GM19238 (cell line): ENCODE results near the gene DSG4.
"Not testable (repeated sequence)": the region's sequence is repeated elsewhere in the genome, so short reads cannot be mapped to it uniquely, and the experiment has no call there.

ENCODE experiments used
- DNase-seq: peaks from one replicate; pipeline ENCODE4 v3.0.0; 2011; ENCODE audit warnings: low spot score; ENCODE audit not compliant: insufficient read length

The DSG4 gene

DNA sequence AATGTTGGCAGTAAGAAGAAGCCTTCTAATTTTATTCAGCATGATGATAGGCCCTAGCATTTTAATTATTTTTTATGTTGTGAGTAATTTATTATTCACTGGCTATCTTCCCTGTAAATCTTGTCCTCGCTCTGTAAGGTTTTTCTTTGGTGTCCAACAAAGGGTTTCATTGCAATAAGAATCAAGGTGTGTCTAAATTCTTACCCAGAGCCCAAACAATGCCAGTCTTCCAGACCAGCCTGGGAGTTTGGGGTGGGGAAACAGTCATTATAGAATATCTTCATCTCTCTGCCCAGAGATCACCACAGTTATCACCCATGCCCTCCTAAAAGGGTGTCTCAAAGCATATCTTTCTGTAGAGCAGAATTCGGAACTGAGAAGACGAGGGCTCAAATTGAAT is at the start of gene DSG4:
Gene DSG4, plus strand, starts transcription at position 301 of the 400 bp plus-strand sequence. CDS start 135 bp downstream, outside the sequence.
- DNase-seq = no peak

GRCh38 chr18:31329787-31330438 is 46.7 kb upstream of the DSG4 start:
- no peak for DNase-seq

DNA sequence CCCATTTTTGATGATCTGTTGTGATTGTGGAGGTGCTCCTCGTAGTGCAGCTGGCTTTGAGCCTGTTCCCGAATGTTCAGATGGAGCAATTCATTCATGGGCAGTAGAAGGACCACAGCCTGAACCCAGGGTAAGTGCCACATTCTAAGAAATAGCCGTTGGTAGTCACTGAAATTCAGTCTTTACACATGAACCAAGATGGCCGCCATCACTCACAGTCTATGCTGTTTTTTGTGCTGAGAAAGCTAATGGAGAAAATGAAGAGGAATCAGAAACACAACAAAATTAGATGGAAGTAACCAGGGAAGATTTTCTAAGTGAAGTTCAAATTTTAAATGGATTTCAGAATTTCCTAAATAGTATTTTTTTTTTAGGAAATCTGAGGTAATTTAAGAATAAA is 33.1 kb upstream of the DSG4 start:
- DNase-seq = no peak

GRCh38 chr18:31353336-31353735 is 23.2 kb upstream of the DSG4 start:
- DNase-seq = not testable (repeated sequence)

- DNase-seq = no peak
Measured at GRCh38 chr18:31354990-31355389, 21.6 kb upstream of the DSG4 start.

DNA sequence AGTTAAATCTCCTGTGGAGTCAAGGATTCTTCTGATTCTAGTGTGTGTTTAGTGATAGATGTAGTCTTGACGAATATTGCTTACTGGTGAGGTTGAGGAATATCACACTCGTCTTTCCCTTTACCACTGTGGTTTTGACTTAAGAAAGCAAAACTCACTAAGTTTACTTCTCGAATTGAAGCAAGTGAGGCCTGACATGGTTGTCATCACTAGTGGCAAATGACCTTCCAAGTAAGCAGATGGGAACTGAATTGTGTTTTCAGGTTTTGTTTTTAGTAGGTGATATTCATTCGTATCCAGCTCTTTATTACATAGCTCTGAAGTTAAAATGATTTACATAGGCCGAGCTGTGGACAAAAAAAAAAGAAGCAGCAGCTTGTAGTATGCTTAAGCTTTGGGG is 20.6 kb upstream of the DSG4 start:
- no peak for DNase-seq

- no peak for DNase-seq
Measured at GRCh38 chr18:31364190-31364589, 12.4 kb upstream of the DSG4 start.

GRCh38 chr18:31369478-31369877 is 7.1 kb upstream of the DSG4 start:
- no peak for DNase-seq

DNA sequence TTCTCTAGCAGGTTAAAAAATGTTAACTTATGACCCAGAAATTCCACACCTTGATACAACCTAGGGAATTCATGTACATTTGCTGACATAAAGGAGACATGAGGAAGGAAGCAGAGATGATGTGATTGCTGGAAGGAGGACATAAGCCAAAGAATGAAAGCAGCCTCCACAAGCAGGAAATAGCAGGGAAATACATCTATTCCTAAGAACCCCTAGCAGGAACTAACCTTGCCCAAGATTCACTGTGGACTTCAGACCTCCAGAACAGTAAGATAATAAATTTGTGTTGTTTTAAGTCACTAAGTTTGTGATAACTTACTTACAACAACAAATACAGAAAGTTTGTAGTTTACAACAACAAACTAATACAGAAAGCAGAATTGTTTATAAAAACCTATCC is 4.6 kb upstream of the DSG4 start:
- no peak for DNase-seq

DNA sequence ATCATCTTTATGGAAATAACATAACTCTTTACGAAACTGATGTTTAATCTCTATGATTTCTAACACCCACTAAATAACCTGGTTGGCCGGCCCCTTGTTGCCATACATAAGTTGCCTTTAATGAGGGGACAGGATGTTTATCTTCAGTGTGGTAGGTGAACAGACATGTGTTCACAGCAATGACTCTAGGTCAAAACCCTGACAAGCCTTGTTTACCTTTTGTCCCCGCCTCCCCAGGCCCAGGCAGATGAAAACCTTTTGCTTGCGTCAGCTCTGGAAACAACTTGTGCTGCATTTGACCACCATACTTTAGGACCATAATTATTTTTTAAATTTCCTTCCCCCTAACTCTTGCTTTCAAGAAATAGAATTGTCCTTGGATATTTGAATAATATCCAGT is 2.9 kb upstream of the DSG4 start:
- no peak for DNase-seq

DNA sequence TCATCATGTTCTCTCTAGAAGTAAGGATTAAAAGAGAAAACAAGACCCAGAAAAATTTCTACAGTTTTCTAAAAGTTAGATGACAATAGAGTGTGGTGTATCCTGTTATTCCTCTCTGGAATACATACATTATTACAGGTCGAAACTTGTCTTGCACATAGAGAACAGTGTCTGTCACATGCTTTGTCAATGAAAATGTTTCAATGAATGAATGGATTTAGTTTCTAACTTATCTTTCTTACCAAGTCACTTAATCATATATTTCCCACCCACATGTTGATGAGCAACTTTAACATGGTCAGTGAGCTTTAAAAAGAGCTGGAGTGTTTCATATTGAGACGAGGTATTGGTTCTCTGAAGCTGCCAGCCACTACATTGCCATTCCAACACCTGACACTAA is 4.3 kb downstream of the DSG4 start:
- no peak for DNase-seq

GRCh38 chr18:31382107-31382506 is 5.5 kb downstream of the DSG4 start:
- DNase-seq = no peak

GRCh38 chr18:31386741-31387140 is 10.2 kb downstream of the DSG4 start:
- DNase-seq = no peak

- DNase-seq = no peak
Measured at GRCh38 chr18:31393286-31393685, 16.7 kb downstream of the DSG4 start.

DNA sequence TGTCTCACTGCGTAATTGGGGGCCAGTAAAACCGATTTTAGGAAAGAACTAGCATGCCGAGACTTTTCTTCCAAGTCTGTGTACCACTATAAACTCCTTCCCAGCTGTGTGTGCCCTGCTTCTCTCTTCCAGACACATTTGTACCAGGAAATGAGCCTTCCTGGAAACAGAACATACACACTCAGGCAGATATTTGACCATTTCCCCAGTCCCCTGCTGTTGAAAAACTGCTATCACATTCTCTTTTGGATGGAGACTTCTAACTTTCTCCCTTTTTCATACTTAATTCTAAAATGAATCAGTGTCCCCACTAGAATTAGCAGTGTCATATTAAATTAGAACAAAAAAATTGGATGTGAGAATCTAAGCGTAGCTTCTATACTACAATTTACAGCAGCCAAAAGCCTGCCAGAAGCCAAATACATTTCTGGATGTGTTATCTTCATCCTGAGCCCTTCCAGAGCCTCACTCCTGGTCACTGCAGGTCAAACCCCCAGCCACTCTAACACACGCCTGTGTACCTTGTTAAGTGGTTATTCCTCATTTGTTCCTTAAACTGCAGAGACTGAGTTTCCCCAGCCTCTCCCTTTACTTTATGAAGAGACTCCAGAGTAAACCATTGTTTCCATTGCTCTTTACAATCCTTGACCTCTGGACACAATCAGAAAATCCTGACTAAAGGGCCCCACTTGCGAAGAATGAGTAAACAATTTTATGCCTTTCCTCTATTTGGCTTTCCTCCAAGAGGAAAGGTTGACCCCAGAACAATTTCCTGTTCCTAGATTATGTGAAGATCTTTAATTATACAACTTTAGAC is 20.4 kb downstream of the DSG4 start:
- no peak for DNase-seq

GRCh38 chr18:31398191-31398590 is 21.6 kb downstream of the DSG4 start:
- no peak for DNase-seq

DNA sequence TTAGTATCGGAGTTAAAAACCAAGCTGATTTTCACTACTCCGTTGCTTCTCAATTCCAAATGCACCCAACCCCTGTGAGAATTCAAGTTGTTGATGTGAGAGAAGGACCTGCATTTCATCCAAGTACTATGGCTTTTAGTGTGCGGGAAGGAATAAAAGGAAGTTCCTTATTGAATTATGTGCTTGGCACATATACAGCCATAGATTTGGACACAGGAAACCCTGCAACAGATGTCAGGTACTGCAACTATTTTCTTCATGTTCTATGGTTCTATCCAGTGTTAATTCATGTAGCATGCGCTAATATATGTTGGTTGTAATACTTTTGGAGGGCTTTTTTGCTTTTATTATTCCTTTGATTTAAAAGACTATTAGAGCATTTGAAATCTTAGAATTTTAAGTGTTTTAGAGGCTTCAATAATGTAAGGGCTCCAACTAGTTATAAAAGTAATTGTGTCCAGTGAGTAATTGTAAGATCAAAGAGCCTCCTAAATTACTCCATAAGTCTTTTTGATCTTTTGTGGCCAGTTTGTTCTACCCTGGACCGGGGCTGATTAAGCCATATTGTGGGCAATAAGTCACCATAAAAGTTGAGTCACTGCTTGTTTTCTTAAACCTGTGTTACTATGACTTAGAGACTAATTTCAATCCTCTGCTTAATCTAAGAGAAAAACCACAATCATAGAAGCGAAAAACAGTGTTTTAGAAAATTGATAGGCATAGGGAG is 22.9 kb downstream of the DSG4 start:
- no peak for DNase-seq

DNA sequence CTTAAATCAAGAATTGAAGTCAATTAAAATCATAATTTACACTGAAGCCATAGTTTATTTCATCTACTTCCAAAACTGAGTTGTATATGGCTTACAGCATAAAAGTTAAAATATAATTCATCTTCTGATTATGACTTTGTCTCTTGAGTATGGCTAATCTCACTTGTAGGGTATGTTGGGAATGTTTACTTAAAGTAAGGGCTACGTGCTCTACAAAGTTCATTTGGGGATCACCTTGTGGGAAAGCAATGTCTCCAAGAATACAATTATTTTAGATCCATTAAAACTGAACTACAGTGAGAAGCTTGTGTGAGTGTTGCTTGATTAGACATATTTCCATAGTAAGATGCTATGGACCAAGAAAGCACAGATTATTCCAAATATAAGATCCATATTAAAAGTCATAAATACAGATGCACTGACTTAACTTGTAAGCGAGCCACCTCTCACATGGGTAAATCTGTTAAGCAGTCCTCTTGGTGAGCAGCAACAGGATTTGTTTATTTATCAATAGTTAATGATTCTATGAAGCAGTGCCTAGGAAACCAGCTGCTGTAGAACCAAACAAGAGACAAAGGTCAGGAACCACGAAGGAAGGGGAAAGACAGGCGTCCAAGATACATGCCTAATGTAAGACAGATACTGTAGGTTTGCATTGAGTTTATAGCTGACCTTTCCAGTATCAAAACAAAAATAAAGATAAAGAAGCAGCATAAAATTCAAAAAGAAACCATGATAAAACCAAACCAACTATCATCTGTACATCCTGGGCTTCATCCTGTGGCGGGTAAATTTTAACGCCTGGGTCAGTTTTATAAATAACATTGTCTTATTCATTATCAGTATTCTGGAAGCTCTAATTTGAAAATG is 24.8 kb downstream of the DSG4 start:
- no peak for DNase-seq

- no peak for DNase-seq
Measured at GRCh38 chr18:31402026-31402373, 25.4 kb downstream of the DSG4 start.

DNA sequence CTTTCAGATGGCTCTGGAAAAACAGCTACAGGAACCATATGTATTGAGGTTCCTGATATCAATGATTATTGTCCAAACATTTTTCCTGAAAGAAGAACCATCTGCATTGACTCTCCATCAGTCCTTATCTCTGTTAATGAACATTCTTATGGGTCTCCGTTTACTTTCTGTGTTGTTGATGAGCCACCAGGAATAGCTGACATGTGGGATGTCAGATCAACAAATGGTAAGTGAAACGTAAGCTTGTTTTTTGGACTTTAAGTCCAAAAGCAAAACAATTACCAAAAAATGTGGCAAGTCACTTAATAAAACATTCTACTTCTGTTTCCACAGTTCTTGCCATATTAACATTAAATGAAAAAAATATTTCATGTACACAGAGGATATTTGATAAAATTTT is 26.8 kb downstream of the DSG4 start:
- no peak for DNase-seq

GRCh38 chr18:31407649-31408048 is 31.1 kb downstream of the DSG4 start:
- no peak for DNase-seq
